GM21737 (cell line): ENCODE measurements around the gene ZNF580.
A peak's percentile ranks its signal among the peaks of the same experiment; 100 is the strongest.

Experiments
- ATAC-seq: cut with Tn5 transposase; IDR thresholded peaks from one replicate; pipeline ENCODE4 v1.9.1; 2021; ENCODE audit warnings: mild to moderate bottlenecking, moderate library complexity; ENCODE audit not compliant: unreplicated experiment

ZNF580 gene, protein sequence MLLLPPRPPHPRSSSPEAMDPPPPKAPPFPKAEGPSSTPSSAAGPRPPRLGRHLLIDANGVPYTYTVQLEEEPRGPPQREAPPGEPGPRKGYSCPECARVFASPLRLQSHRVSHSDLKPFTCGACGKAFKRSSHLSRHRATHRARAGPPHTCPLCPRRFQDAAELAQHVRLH

GRCh38 chr19:55640577-55641425, at the start of gene ZNF580:
TSS of gene ZNF580 (plus strand) at chr19:55641002. CDS start at chr19:55642509, 1,507 bp downstream.
- ATAC-seq: peak; percentile 31

DNA sequence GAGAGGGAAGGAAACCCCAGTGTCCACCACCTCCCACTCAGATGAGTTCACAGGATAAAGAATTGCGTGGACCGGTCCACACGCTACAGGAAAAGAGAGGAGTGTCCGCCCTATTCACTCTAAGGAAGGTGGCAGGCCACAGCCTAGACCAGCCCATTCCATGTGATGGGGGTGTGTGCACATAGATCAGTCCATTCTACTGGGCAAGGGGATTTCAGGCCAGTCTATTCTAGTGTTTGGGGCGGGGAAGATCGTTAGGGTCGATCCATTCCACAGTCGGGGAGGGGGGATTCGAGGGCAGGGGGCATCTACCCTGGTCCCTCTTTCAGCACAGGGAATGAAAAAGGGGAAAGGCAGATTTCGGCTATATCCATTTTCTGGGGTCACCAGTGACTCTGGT, 49.2 kb upstream of the ZNF580 start:
- ATAC-seq: no peak

DNA sequence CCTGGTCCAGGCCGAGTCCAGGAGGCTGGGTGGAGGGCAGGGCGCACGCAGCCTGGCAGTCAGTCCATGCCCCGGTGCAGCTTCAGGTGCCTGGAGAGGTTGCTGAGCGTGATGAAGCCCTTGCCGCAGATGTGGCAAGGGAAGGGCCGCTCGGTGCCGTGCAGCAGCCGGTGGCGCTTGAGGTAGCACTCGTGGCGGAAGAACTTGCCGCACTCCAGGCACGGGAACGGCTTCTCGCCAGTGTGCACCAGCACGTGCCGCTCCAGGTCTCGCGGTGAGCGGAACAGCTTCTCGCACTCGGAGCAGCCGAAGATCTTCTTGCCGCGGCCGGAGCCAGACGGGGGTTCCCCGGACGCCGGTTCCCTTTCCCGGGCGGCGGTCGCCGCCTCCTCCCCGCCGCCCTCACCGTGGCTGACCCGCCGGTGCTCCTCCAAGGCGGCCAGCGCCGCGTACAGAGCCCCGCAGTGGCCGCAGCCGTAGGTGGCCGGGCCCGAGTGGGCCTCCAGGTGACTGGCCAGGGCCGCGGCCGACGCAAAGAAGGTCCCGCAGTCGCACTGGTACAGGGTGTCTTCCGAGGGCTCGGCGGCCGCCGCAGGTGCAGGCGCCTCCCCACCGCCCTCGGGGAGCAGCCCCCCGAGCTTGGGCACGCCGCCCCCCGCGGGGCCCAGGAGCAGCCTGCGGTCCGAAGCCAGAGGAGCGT, 48.3 kb upstream of the ZNF580 start:
- no peak for ATAC-seq

DNA sequence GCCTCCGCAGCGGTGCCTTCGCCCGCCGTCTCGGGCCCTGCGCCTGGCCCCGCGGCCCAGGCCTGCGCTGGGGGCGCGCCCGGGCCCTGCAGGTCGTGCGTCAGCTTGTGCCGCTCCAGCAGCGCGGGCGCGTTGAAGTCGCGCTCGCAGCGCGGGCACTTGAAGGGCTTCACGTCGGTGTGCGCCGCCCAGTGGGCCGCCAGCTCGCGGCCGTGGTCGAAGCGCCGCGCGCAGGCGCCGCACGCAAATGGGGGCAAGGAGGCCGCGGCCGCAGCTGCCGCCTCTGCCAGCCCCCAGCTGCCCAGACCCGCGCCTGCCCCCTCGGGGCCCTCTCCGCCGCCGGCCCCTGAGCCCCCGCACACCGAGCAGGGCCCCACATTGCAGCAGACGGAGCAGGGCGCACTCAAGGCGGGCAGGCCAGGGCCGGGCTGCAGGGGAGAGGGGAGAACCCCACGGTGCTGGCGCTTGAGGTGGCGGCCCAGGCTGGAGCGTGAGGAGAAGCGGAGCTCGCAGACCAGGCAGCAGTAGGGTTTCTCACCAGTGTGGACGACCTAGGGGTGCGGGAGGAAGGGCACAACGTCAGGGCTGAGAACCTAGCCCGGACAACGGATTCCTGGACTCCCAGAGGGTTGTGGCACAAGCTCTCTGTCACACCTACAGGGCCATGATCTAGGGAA, 47.6 kb upstream of the ZNF580 start:
- no peak for ATAC-seq

GRCh38 chr19:55594996-55595545, 45.7 kb upstream of the ZNF580 start:
- no peak for ATAC-seq

DNA sequence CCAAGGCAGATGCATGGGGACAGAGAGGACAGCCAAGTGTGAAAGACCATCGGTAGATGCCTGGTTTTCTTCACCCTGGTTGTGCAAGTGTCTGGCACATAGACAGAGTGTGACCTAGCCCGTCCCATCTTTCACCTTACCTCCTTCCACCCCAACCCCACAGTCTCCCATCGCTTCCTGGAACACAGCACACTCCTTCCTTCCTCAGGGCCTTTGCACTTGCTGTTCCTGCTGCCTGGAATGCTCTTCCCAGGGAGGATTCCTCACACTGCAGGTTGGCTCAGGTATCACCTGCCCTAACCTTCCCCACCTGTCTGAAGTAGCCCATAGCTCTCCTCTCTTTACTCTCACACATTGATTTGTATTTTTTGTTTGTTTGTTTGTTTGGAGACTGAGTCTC, 44.5 kb upstream of the ZNF580 start:
- ATAC-seq: no peak

- ATAC-seq: no peak
These were observed 43.3 kb upstream of the ZNF580 start for GRCh38 chr19:55597501-55597921.

DNA sequence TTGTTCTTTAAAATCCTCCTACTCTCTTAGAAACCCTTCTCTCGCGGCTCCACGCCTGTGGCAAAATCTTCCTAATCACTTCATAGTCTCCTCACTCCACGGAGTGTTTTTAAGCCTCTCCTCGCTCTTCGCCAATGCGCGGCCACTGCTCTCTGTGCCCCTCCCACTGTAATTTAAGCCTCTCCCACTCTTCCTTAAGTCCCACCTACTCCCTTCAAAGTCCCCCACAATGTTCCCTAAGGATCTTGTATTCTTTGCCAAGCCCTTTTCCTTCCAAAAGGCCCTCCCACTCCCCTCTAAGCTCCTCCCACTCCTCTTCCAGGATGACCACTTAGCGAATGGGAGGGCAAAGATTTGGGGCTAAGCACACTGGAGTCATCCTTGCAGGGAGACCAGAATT, 42.8 kb upstream of the ZNF580 start:
- no peak for ATAC-seq

DNA sequence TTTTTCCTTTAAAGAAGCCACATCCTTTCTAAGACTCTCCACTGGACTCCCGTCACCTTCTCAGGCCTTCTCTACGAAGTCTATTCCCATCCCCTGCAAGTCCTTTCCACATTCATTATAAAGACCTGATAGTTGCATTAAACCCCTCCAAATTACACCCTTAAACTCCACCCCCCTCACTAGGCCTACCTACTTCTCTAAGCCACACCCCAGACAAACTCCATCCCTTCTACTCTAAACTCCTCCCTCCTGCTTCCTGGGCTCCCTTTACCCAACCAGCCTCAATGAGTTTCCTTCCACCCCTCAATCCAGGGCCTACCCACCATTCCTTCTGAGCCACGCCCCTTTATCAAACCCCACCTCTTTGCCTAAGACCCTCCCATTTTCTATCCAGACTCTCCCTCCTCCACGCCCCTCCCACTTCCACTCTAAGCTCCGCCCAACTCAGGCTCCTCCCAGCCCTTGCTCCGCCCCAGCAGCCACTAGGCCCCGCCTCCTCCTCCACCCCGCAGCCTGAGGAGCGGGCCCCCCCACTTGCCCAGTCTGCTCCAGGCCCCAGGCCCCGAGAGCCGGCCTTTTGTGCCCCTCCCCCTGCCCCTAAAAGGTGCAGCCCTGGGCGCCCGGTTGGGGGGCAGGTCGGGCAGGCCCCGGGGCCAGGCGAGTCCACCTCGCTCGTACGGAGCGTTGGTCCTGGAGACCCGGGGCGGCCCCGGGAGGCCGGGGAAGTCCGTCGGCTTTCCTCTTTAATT, 41.9 kb upstream of the ZNF580 start:
- ATAC-seq: peak; percentile 50

DNA sequence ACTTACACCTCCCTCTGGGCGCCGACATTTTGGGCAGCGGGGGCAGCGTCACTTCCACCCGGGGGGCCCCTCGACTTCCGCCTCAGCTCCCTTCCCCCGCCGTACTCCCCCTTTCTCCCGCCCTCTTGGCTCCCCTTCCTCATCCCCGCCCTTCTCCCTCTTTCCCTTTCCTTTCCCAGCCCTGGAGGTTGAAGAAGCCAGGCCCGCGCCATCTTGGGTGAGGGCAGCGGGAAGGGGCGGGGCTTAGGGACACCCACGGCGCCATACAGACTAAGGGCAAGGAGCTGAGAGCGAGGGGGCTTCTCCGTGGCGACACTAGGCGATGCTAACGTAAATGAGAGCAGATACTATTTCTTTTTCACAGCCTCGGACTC, 41.3 kb upstream of the ZNF580 start, which contains the start of gene FIZ1:
Gene FIZ1, minus strand, starts transcription at position 50 of the 374 bp plus-strand sequence. CDS start 1,652 bp downstream, outside the sequence.
- ATAC-seq: peak; percentile 51

DNA sequence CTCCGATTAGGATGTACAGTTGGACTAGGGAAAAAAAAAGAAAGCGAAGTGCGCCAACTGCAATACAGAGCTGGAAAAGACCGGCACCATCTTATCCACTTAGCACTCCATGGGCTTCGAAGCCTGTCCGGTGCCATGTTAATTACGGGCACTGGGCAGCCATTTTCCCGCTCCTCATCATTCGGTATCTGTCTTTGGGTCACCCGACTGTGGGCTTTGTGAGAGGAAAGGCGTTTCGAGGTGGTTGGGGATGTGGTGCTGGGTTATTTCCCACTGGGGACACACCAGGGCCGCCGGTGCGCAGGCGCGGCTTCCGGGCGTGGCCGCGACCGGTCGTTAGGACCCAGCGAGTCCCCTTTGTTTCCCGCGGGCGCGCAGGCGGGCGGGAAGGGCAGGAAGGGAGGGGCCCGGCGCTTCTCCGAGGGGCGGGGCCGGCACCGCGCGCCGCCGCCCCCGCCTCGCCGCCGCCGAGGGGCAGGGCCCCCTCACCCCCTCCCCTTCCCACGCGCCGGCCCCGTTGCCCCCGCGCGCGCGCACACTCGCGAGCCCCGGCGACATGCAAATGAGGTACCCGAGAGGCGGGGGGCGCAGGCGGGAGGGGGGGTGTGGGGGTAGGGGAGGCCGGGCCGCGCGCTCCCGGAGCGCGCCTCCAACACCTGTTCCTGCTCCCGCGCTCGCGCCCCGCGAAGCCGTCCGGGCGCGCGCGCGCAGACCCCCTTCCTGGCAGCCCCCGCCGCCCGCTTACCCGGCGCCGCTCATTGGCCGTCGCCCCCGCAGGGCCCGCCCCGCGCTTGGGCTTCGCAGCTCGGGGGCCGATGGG, 40.8 kb upstream of the ZNF580 start, which contains the start of gene ZNF524:
Gene ZNF524, plus strand, starts transcription at position 447 of the 820 bp plus-strand sequence. CDS start 1,825 bp downstream, outside the sequence.
- peak; percentile 32 for ATAC-seq

DNA sequence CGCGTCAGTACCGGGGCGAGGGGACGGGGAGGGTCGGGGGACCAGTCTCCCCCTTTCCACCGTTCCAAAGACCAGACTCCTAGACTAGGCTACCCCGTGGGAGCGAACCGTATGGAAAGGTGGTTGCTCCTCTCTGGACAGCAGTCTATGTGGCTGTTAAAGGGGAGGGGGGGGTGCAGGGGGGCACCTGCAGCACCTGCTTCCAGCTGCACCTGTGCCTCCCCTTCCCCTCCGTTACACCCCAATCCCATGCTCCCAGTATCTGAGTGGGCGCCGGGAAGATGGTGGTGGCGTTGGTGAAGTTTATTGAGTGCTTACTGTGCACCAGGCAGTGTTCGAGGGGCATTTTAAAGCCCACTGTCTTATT, 40.2 kb upstream of the ZNF580 start:
- no peak for ATAC-seq

DNA sequence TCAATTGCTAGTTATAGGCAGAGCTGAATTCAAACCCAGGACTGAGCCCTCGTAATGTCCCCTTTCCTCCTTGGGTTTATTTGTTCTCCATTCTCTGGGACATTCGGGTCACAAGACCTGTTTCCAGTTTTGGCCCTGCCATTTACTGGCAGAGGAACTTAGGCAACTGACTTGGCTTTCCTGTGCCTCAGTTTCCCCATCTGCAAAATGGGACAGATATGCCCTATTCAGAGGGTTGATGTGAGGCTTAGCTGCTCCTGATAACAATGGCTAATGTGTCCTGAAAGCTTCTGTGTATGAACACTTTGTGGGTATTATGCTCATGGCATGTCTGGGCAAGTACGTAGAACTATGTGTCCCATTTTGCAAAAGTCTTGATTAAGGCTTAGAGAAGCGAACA, 39.7 kb upstream of the ZNF580 start:
- ATAC-seq: no peak

DNA sequence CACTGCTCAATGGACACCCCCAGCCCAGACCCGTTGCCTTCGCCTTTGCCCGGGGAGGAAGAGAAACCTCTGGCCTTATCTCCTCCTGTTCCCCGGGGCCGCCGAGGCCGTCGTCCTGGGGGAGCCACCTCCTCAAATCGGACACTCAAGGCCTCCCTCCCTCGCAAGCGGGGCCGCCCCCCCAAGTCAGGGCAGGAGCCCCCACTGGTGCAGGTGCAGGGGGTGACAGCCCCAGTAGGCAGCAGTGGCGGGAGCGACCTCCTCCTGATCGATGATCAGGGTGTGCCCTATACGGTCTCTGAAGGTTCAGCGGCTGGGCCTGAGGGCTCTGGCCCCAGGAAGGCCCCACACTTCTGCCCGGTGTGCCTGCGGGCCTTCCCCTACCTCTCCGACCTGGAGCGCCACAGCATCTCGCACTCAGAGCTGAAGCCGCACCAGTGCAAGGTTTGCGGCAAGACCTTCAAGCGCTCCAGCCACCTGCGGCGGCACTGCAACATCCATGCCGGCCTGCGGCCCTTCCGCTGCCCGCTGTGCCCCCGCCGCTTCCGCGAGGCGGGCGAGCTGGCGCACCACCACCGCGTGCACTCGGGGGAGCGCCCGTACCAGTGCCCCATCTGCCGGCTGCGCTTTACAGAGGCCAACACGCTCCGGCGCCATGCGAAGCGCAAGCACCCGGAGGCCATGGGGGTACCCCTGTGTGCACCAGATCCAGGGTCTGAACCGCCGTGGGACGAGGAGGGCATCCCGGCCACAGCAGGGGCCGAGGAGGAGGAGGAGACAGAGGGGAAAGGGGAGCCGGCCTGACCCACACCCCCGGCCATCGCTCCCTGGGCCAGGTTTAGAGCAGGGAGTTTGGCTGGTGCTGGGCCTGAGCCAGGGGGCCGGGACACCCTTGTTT, 38.4 kb upstream of the ZNF580 start:
- ATAC-seq: no peak

- ATAC-seq: no peak
These were observed 37.7 kb upstream of the ZNF580 start for GRCh38 chr19:55603115-55603514.

DNA sequence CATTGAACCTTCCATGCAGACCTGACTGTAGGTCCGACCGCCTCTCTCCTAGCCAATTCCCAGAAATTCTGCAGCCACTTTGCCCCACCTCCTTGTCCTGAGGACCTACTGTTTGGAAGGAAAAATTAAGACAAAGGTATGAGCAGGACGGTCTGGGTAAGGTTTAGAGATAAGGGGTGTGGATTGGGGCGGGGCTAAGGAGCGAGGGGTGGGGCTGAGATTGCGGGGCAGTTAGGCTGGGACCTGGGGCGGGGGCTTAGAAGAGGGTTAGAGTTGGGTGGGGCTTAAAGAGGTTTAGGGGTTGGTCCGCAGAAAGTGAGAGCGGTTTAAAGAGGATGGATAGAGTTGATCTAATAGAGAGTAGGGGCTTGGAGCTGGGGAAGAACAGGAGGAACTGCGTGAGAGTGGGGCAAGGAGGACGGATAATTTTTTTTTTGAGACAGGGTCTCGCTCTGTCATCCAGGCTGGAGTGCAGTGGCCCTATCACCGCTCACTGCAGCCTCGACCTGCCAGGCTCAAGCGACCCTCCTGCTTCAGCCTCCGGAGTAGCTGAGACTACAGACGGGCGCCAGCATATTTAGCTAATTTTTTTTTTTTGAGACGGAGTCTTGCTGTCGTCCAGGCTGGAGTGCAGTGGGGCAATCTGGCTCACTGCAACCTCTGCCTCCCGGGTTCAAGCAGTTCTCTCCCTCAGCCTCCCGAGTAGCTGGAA, 37.1 kb upstream of the ZNF580 start:
- ATAC-seq: no peak

GRCh38 chr19:55605207-55605636, 35.6 kb upstream of the ZNF580 start:
- ATAC-seq: peak; percentile 48
